ENCODE data around the gene MAP4K1. TPM values are rescaled to one million over a fixed set of nuclear protein-coding genes. Genes with fewer than 3 reads are reported as not detected.
A peak's percentile ranks its signal among the peaks of the same experiment; 100 is the strongest.

MAP4K1 gene
- total RNA-seq, 1 donor from 2014 or later: 11.4 TPM

DNA sequence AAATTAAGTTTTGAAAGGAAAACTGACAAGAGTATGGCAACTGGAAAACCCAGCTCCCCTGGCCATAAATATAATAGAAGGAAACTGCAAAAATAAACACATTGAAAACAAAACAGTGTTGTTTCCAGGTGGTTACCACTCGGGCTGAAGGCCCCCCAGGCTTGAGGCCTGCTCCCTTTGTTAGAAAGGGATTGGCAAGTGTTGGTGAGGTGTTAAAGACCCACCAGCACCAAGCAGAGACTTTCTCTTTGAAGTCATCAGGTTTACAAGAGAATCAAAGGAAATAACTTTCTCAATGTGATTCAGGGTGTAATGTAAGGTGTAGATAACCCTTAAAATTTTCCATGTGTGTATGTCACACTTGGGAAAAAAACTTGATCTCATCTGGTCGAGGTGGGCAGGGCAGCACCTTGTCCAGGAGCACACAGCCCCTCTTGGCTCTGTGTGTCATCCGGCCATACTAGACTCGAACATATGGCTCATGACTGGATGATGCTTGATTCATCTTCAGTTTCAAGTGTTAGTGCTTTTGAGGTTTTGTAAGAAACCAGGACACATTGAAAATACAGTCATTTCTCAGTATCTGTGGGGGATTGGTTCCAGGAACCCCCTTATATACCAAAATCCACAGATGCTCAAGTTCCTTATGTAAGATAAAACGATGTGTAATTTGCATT, 37.5 kb upstream of the MAP4K1 start:
- no peak for DNase-seq
- Histone ChIP-seq H3K4me3 (no peak overlapping the region), H3K4me1 (peaks cover 100% of the 10 kb centered on the region), H3K27ac (peak overlapping the region; percentile 88), H3K9me3 (no peaks in the 10 kb centered on the region), H3K36me3 (peaks cover 7% of the 10 kb centered on the region), H3K27me3 (ENCODE audit: low read depth) (no peaks in the 10 kb centered on the region)
- intact Hi-C loops (cut with DNase I): no loop called here
- no peak for ATAC-seq
- TF ChIP-seq, protein P1, sequence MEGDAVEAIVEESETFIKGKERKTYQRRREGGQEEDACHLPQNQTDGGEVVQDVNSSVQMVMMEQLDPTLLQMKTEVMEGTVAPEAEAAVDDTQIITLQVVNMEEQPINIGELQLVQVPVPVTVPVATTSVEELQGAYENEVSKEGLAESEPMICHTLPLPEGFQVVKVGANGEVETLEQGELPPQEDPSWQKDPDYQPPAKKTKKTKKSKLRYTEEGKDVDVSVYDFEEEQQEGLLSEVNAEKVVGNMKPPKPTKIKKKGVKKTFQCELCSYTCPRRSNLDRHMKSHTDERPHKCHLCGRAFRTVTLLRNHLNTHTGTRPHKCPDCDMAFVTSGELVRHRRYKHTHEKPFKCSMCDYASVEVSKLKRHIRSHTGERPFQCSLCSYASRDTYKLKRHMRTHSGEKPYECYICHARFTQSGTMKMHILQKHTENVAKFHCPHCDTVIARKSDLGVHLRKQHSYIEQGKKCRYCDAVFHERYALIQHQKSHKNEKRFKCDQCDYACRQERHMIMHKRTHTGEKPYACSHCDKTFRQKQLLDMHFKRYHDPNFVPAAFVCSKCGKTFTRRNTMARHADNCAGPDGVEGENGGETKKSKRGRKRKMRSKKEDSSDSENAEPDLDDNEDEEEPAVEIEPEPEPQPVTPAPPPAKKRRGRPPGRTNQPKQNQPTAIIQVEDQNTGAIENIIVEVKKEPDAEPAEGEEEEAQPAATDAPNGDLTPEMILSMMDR (IDR thresholded peaks at IDR 0.05): no peak

DNA sequence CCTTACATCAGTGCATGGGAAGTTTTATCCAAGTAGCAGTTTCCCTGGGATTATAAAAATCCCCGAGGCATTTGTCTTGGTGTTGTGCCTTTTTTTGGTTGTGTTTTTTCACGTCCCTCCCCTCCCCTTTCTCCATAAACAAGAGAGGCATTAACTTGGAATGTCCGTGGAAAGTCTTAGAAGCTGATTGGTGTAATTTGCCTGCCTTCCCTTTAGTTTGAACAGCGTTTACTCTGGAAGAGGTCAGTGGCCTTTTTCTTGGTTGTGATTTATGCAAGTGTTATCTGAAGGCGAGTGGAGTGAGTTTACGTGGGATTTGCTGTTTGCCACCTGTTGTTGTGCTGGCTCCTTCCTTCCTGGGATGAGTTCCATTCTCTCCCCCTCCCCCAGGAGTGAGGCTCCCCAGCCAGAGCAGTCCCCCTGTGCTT, 36.9 kb upstream of the MAP4K1 start:
- peak overlapping the region; percentile 88 for H3K27ac ChIP-seq
- no peak overlapping the region for H3K4me3 ChIP-seq
- no peaks in the 10 kb centered on the region for H3K27me3 ChIP-seq (ENCODE audit: low read depth)
- TF ChIP-seq, protein P1 (IDR thresholded peaks at IDR 0.05): no peak
- DNase-seq (no peak), ATAC-seq (no peak)
- H3K36me3 ChIP-seq: peaks cover 7% of the 10 kb centered on the region
- peaks cover 100% of the 10 kb centered on the region for H3K4me1 ChIP-seq
- intact Hi-C loops (cut with DNase I): no loop called here
- no peaks in the 10 kb centered on the region for H3K9me3 ChIP-seq

DNA sequence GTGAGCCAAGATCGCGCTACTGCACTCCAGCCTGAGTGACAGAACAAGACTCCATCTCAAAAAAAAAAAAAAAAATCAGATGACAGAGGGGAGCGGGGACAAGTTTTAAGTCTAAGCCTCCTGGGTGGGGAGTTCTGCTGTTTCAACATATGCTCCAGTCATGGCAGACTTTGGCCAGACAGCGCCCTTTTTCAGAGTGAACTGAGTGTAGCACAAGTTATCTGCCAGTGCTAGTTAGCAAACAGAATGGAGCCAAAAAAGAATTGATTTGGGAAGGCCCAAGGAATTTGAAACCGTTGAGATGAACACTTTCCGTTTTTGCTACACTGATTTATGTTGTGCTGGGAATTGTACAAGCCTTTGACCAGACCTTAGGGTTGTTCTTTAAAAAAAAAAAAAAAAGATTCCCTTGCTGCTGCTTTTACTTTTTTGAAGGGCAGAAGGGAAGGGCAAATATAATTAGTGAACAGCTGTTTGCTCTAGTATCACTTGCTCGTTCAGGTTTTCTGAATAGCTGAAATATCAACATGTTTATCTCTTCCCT, 35.3 kb upstream of the MAP4K1 start:
- intact Hi-C loops (cut with DNase I): no loop called here
- peaks cover 90% of the 10 kb centered on the region for H3K4me1 ChIP-seq
- H3K27ac ChIP-seq: peak overlapping the region; percentile 88
- DNase-seq (no peak), ATAC-seq (no peak)
- H3K36me3 ChIP-seq: peaks cover 7% of the 10 kb centered on the region
- TF ChIP-seq, protein P1 (IDR thresholded peaks at IDR 0.05): no peak
- H3K9me3 ChIP-seq: no peaks in the 10 kb centered on the region
- no peak overlapping the region for H3K4me3 ChIP-seq
- no peaks in the 10 kb centered on the region for H3K27me3 ChIP-seq (ENCODE audit: low read depth)

DNA sequence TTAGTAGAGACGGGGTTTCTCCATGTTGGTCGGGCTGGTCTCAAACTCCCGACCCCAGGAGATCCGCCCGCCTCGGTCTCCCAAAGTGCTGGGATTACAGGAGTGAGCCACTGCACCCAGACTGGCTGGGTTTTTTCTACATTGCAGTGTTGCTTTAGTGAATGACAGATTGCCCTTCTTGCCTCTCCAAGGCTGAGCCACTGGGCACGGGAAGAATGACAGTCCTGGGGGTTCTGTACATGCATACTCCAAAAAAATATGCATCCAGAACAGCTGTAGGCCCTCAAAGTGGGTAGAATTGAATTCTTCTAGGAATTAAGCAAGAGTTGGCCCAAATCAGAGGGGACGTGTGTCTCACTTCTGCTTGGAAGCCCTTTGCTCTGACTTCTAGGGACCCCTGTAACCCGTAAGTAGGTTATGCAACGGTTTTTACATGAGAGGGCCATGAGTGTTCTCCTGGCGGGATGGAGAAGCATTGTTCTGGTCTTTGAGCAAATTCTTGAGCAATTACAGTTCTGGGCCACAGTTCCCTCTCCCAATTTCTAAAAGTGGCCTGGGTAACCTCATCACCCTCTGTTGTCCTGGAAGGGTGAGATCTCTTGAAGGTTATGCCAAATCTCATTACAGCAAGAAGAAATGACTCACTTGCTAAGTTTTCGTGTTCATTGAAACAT, 33.3 kb upstream of the MAP4K1 start:
- no peaks in the 10 kb centered on the region for H3K36me3 ChIP-seq
- H3K4me3 ChIP-seq: peak overlapping the region; percentile 83
- no peaks in the 10 kb centered on the region for H3K9me3 ChIP-seq
- peak; percentile 3 to 38 for ATAC-seq
- TF ChIP-seq, protein P1 (IDR thresholded peaks at IDR 0.05): no peak
- DNase-seq: no peak
- H3K27me3 ChIP-seq (ENCODE audit: low read depth): no peaks in the 10 kb centered on the region
- H3K27ac ChIP-seq: peak overlapping the region; percentile 88
- H3K4me1 ChIP-seq: peaks cover 74% of the 10 kb centered on the region
- intact Hi-C loops (cut with DNase I): no loop called here

DNA sequence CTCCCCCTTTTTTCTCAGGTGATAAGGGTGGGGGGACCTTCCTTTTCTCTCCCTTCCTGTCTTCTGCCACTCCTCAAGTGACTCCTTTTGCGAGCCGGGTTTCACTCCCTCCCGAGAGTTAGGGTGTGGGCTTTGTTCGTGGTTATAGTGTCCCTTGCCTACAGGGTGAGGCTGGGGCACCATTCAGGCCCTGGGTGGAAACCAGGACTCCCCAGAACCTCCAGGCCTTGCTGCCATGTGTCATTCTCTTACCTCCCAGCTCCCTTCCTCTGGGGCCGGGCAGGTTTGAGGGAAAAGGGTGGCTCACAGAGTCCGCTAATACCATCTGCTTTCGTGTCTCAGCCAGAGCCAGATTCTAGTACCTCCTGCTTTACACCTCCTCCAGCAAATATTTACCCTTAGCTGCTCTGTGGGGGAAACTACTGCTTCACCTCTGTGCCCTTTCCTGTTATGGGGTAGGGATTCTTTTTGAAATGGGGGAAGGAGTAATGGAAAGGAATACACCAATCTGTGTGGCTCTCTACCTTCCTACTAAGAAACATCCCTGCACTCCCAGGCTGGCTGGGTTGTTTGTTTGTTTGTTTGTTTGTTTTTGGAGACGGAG, 32.5 kb upstream of the MAP4K1 start:
- no peaks in the 10 kb centered on the region for H3K9me3 ChIP-seq
- ATAC-seq (peak in 1 of 2 donors; percentile 0), DNase-seq (no peak)
- intact Hi-C loops (cut with DNase I): no loop called here
- H3K27ac ChIP-seq: peak overlapping the region; percentile 88
- peaks cover 66% of the 10 kb centered on the region for H3K4me1 ChIP-seq
- no peaks in the 10 kb centered on the region for H3K36me3 ChIP-seq
- peak overlapping the region; percentile 83 for H3K4me3 ChIP-seq
- H3K27me3 ChIP-seq (ENCODE audit: low read depth): no peaks in the 10 kb centered on the region
- TF ChIP-seq, protein P1 (IDR thresholded peaks at IDR 0.05): no peak
